SW480 (cell line): ENCODE measurements around the gene PPP1R15B.

Experiments used
- DNase-seq: peaks from one replicate; pipeline ENCODE4 v3.0.0-alpha.2; 2016; ENCODE audit warnings: low spot score

Gene PPP1R15B

GRCh38 chr1:204420039-204421004 lies 8.7 kb upstream of the PPP1R15B start:
- no peak for DNase-seq

- no peak for DNase-seq
Measured at GRCh38 chr1:204419064-204419403, 7.4 kb upstream of the PPP1R15B start.

- DNase-seq = no peak
Measured at GRCh38 chr1:204418174-204419063, 6.8 kb upstream of the PPP1R15B start.

- DNase-seq = peak; percentile 70
Measured at GRCh38 chr1:204417074-204417997, 5.7 kb upstream of the PPP1R15B start.

- no peak for DNase-seq
Measured at GRCh38 chr1:204416589-204417073, 5.0 kb upstream of the PPP1R15B start.

GRCh38 chr1:204415351-204415750 lies 3.7 kb upstream of the PPP1R15B start:
- no peak for DNase-seq

GRCh38 chr1:204414016-204414415 lies 2.4 kb upstream of the PPP1R15B start:
- DNase-seq = no peak

GRCh38 chr1:204413170-204413535 lies 1.5 kb upstream of the PPP1R15B start:
- no peak for DNase-seq

- peak; percentile 32 for DNase-seq
Measured at GRCh38 chr1:204410688-204411450, 748 bp downstream of the PPP1R15B start.

- DNase-seq = no peak
Measured at GRCh38 chr1:204409836-204410687, 1.6 kb downstream of the PPP1R15B start.

GRCh38 chr1:204409123-204409522 lies 2.5 kb downstream of the PPP1R15B start:
- no peak for DNase-seq

- no peak for DNase-seq
Measured at GRCh38 chr1:204408602-204409001, 3.0 kb downstream of the PPP1R15B start.

- no peak for DNase-seq
Measured at GRCh38 chr1:204408074-204408507, 3.5 kb downstream of the PPP1R15B start.

GRCh38 chr1:204407295-204407971 lies 4.2 kb downstream of the PPP1R15B start:
- DNase-seq = no peak

- DNase-seq = no peak
Measured at GRCh38 chr1:204406621-204407020, 5.0 kb downstream of the PPP1R15B start.

GRCh38 chr1:204405988-204406387 lies 5.6 kb downstream of the PPP1R15B start:
- DNase-seq = no peak

GRCh38 chr1:204404629-204405028 lies 7.0 kb downstream of the PPP1R15B start:
- no peak for DNase-seq

- DNase-seq = no peak
Measured at GRCh38 chr1:204402391-204402790, 9.2 kb downstream of the PPP1R15B start.

- no peak for DNase-seq
Measured at GRCh38 chr1:204401730-204402129, 9.9 kb downstream of the PPP1R15B start.
